NCI-H146 treated with DMSO at 0.1 percent for 48 hours (cell line): ENCODE data around the gene SEMA4D.

Source experiments
- DNase-seq: peaks from one replicate; lab custom pipeline; 2025; ENCODE audit not compliant: unreplicated experiment; lab: John Stamatoyannopoulos, UW

The SEMA4D gene

GRCh38 chr9:89434636-89435035 lies 63.3 kb downstream of the SEMA4D start:
- no peak for DNase-seq

- DNase-seq: no peak
These were observed 64.1 kb downstream of the SEMA4D start for GRCh38 chr9:89433826-89434225.

GRCh38 chr9:89432986-89433530 lies 64.9 kb downstream of the SEMA4D start:
- DNase-seq: no peak

- DNase-seq: no peak
These were observed 65.8 kb downstream of the SEMA4D start for GRCh38 chr9:89431930-89432725.

- DNase-seq: no peak
These were observed 66.9 kb downstream of the SEMA4D start for GRCh38 chr9:89430995-89431394.

- DNase-seq: no peak
These were observed 68.7 kb downstream of the SEMA4D start for GRCh38 chr9:89428901-89429890.

GRCh38 chr9:89428222-89428761 lies 69.6 kb downstream of the SEMA4D start:
- no peak for DNase-seq

- no peak for DNase-seq
These were observed 70.2 kb downstream of the SEMA4D start for GRCh38 chr9:89427621-89428221.

- no peak for DNase-seq
These were observed 71.4 kb downstream of the SEMA4D start for GRCh38 chr9:89426384-89426961.

- DNase-seq: no peak
These were observed 72.0 kb downstream of the SEMA4D start for GRCh38 chr9:89425921-89426383.

- no peak for DNase-seq
These were observed 72.7 kb downstream of the SEMA4D start for GRCh38 chr9:89425024-89425805.

GRCh38 chr9:89422151-89422975 lies 75.5 kb downstream of the SEMA4D start:
- no peak for DNase-seq

- no peak for DNase-seq
These were observed 76.3 kb downstream of the SEMA4D start for GRCh38 chr9:89421595-89421994.

GRCh38 chr9:89420397-89421178 lies 77.3 kb downstream of the SEMA4D start:
- no peak for DNase-seq

GRCh38 chr9:89419978-89420394 lies 77.9 kb downstream of the SEMA4D start:
- no peak for DNase-seq

- no peak for DNase-seq
These were observed 78.9 kb downstream of the SEMA4D start for GRCh38 chr9:89418882-89419640.

- DNase-seq: no peak
These were observed 79.5 kb downstream of the SEMA4D start for GRCh38 chr9:89418474-89418845.
